WERI-Rb-1 (cell line): ENCODE results near the gene SLC12A9.

Experiments
- DNase-seq: peaks from one replicate; pipeline ENCODE4 v3.0.0-alpha.2; 2020
- H3K27ac ChIP-seq: fragments of 250-450 bp; sonication (Bioruptor Pico); 2 replicates; pipeline ENCODE4 v1.5.1; 2020; ENCODE audit warnings: mild to moderate bottlenecking, moderate library complexity
- H3K27me3 ChIP-seq: fragments of 250-450 bp; sonication (Bioruptor Pico); 2 replicates; pipeline ENCODE4 v1.5.1; 2021; ENCODE audit warnings: mild to moderate bottlenecking, low read depth, moderate library complexity; ENCODE audit not compliant: insufficient read depth, severe bottlenecking
- H3K36me3 ChIP-seq: fragments of 250-450 bp; sonication (Bioruptor Pico); 2 replicates; pipeline ENCODE4 v1.5.1; 2020; ENCODE audit warnings: mild to moderate bottlenecking, moderate library complexity
- H3K4me3 ChIP-seq: 2 replicates; pipeline ENCODE4 v1.5.1; 2011; ENCODE audit warnings: low read depth, mild to moderate bottlenecking, control low read depth, low read length
- H3K9me3 ChIP-seq: fragments of 250-450 bp; sonication (Bioruptor Pico); 2 replicates; pipeline ENCODE4 v1.5.1; 2021; ENCODE audit warnings: mild to moderate bottlenecking, moderate library complexity; ENCODE audit not compliant: severe bottlenecking
- CTCF ChIP-seq: IDR thresholded peaks from 2 replicates; pipeline ENCODE4 v1.5.1; 2011; ENCODE audit warnings: low read depth, mild to moderate bottlenecking, control low read depth, inconsistent platforms, low read length

SLC12A9 gene

GRCh38 chr7:100886936-100887515 is 34.5 kb downstream of the SLC12A9 start:
- Histone ChIP-seq H3K36me3 (peaks cover 72% of the 10 kb centered on the region), H3K9me3 (no peaks in the 10 kb centered on the region), H3K27me3 (no peaks in the 10 kb centered on the region), H3K4me3 (no peak overlapping the region), H3K27ac (no peak overlapping the region)
- DNase-seq: no peak
- no peak for TF ChIP-seq CTCF

- DNase-seq: no peak
- Histone ChIP-seq H3K27ac (no peak overlapping the region), H3K4me3 (no peak overlapping the region), H3K27me3 (no peaks in the 10 kb centered on the region), H3K9me3 (no peaks in the 10 kb centered on the region), H3K36me3 (peaks cover 66% of the 10 kb centered on the region)
- TF ChIP-seq CTCF: no peak
These were observed 35.2 kb downstream of the SLC12A9 start for GRCh38 chr7:100887516-100888290.

- no peak for TF ChIP-seq CTCF
- Histone ChIP-seq H3K4me3 (peak overlapping the region; percentile 70), H3K36me3 (peaks cover 59% of the 10 kb centered on the region), H3K27me3 (no peaks in the 10 kb centered on the region), H3K27ac (peak overlapping the region; percentile 81), H3K9me3 (no peaks in the 10 kb centered on the region)
- DNase-seq: no peak
These were observed 35.9 kb downstream of the SLC12A9 start for GRCh38 chr7:100888291-100888987.

GRCh38 chr7:100888988-100889750 is 36.7 kb downstream of the SLC12A9 start, which contains the start of gene UFSP1:
Gene UFSP1, minus strand, starts transcription at chr7:100889715. Its CDS starts 444 bp downstream, at chr7:100889271.
- Histone ChIP-seq H3K27me3 (peaks cover 3% of the 10 kb centered on the region), H3K36me3 (peaks cover 52% of the 10 kb centered on the region), H3K27ac (peak within 1 kb of the TSS; percentile 82), H3K9me3 (no peaks in the 10 kb centered on the region), H3K4me3 (peak within 1 kb of the TSS; percentile 70)
- no peak for TF ChIP-seq CTCF
- DNase-seq: no peak

- peak overlapping the region; percentile 82 for H3K27ac ChIP-seq
- peak overlapping the region; percentile 67 for H3K4me3 ChIP-seq
- TF ChIP-seq CTCF: no peak
- DNase-seq: no peak
- H3K27me3 ChIP-seq: peaks cover 20% of the 10 kb centered on the region
- peaks cover 34% of the 10 kb centered on the region for H3K36me3 ChIP-seq
- no peaks in the 10 kb centered on the region for H3K9me3 ChIP-seq
These were observed 38.4 kb downstream of the SLC12A9 start for GRCh38 chr7:100890653-100891567.
